Type B pancreatic cell (in vitro differentiated cells): ENCODE results near the gene PPP1R8. TPM values are rescaled to one million over a fixed set of nuclear protein-coding genes. Genes with fewer than 3 reads are reported as not detected.
A peak's percentile ranks its signal among the peaks of the same experiment; 100 is the strongest.

ENCODE experiments used
- DNase-seq: peaks from one replicate; pipeline ENCODE4 v3.0.0; 2021; ENCODE audit warnings: mixed read lengths; ENCODE audit not compliant: unreplicated experiment; ENCODE audit errors: extremely low spot score
- H3K27ac Mint-ChIP-seq: 2 replicates; pipeline ENCODE4 v1.8.0; 2021; ENCODE audit warnings: mild to moderate bottlenecking, mixed read lengths
- H3K27me3 Mint-ChIP-seq: 2 replicates; pipeline ENCODE4 v1.8.0; 2021; ENCODE audit warnings: mixed read lengths
- H3K36me3 Mint-ChIP-seq: 2 replicates; pipeline ENCODE4 v1.8.0; 2021; ENCODE audit warnings: mixed read lengths
- H3K4me1 Mint-ChIP-seq: one replicate; pipeline ENCODE4 v1.8.0; 2021; ENCODE audit warnings: mixed read lengths; ENCODE audit not compliant: unreplicated experiment
- H3K4me3 Mint-ChIP-seq: 2 replicates; pipeline ENCODE4 v1.8.0; 2021; ENCODE audit warnings: mild to moderate bottlenecking, mixed read lengths
- H3K9me3 Mint-ChIP-seq: 2 replicates; pipeline ENCODE4 v1.8.0; 2021; ENCODE audit warnings: mixed read lengths
- CTCF ChIP-seq: fragments of 200-600 bp; sonication (generic); conservative IDR thresholded peaks from 2 replicates; pipeline ENCODE4 v1.5.0; 2021; ENCODE audit warnings: antibody characterized with exemption, mild to moderate bottlenecking
- total RNA-seq: library from RNA; stranded (reverse); gene quantifications from 2 replicates; pipeline ENCODE4 v1.2.1, GENCODE V29; 2021; ENCODE audit warnings: low replicate concordance

PPP1R8 gene
- total RNA-seq, 1 donor from 2014 or later: 54.9 TPM

DNA sequence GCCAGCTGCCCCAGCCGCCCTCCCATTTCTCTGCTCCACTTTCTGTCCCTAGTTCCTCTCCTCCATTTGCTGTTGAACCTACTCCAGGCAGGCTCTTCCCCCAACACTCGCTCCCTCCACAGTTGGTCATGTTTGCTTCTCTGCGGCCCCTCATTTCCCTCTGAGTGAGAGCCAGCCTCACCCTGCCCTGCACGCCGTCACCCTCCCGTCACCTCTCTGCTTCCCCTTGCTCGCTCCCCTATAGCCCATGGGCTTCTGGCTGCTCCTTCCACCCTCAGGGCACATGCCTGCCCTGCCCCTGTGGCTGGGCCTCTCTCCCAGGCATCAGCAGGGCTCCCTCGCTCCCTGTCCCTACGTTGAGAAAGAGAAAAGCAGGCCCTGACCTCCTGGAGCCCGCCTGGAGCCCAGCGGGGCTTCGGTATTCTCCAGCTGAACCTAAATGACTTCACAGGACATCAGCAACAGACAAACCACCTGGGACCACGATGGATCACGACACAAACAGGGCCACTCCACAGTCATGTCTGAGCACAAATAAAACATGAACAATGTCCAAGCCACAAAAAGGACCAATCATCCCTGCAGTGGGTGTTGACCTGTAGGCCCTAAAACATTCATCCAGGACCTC lies 28.5 kb downstream of the PPP1R8 start:
- Mint-ChIP-seq H3K4me1 (peaks cover 13% of the 10 kb centered on the region), H3K27me3 (no peaks in the 10 kb centered on the region), H3K9me3 (no peaks in the 10 kb centered on the region), H3K27ac (peak overlapping the region; percentile 65), H3K4me3 (no peak overlapping the region), H3K36me3 (no peaks in the 10 kb centered on the region)
- TF ChIP-seq CTCF: no peak
- DNase-seq: no peak

DNA sequence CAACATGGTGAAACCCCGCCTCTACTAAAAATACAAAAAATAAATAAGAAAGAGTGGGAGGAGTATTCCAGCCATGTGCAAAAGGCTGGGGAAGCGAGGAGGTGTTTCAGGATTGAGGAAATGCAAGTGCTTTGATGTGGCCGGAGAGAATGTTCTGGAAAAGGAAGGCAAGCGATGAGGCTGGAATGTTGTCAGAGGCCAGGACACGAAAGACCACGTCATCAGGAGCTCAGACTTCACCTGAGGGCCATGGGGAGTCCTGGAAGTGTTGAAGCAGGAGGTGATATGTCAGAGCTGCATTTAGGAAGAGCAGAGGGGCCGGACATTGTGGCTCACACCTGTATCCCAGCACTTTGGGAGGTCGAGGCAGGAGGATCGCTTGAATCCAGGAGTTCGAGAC lies 30.9 kb downstream of the PPP1R8 start:
- H3K36me3 Mint-ChIP-seq: no peaks in the 10 kb centered on the region
- H3K4me1 Mint-ChIP-seq: peaks cover 15% of the 10 kb centered on the region
- no peak for DNase-seq

GRCh38 chr1:27862004-27862403 lies 31.4 kb downstream of the PPP1R8 start:
- Mint-ChIP-seq H3K27ac (no peak overlapping the region), H3K36me3 (no peaks in the 10 kb centered on the region), H3K27me3 (no peaks in the 10 kb centered on the region), H3K4me3 (no peak overlapping the region), H3K9me3 (no peaks in the 10 kb centered on the region), H3K4me1 (peaks cover 17% of the 10 kb centered on the region)
- no peak for DNase-seq
- no peak for TF ChIP-seq CTCF

More for the DNA sequence above, 30.9 kb downstream of the PPP1R8 start:
- Mint-ChIP-seq H3K4me3 (no peak overlapping the region), H3K9me3 (no peaks in the 10 kb centered on the region), H3K27ac (no peak overlapping the region), H3K27me3 (no peaks in the 10 kb centered on the region)
- TF ChIP-seq CTCF: no peak

DNA sequence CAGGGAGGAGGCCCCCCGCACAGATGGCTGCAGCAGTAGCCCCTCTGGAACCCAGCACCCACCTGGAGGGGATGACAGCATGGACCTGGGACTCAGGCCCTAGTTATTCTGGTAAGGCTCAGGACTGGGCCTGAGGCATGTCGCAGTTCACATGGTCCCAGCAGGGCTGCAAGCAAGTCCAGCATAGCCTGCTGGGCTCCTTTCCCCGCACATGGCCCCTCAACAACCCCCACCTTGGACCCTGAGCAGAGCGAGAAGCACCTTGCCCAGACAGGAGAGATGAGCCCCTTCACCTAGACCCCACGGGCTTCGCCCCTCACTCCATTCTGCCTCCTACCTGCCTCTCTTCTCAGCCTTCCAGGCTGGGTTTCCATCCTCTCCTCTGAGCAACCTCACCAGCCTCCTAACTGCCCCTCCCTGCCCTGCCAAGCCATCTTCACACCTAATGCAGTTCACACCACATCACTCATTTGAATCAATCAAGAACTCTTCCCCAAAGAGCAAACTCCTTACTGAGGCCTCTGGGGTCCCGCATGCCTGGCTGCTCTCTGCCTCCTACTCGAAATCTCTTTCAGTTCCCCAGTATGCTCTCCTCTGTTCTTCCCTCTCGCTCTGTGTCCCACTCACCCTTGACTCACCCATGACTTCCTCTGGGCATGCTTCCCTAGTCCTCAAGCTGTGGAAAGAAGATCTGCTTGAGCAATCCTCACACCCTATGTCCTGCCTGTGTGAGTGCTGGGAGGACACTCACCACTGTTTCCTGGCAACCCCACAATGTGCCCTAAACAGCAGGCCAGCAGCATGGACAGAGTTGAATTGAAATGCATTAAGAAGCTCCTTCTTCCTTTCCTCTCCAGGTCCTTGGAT lies 32.3 kb downstream of the PPP1R8 start:
- TF ChIP-seq CTCF: no peak
- H3K4me1 Mint-ChIP-seq: peaks cover 18% of the 10 kb centered on the region
- DNase-seq: no peak
- H3K4me3 Mint-ChIP-seq: no peak overlapping the region
- H3K27me3 Mint-ChIP-seq: no peaks in the 10 kb centered on the region
- no peaks in the 10 kb centered on the region for H3K36me3 Mint-ChIP-seq
- H3K27ac Mint-ChIP-seq: peak overlapping the region; percentile 28
- no peaks in the 10 kb centered on the region for H3K9me3 Mint-ChIP-seq

- peaks cover 15% of the 10 kb centered on the region for H3K4me1 Mint-ChIP-seq
- no peaks in the 10 kb centered on the region for H3K9me3 Mint-ChIP-seq
These were observed 32.9 kb downstream of the PPP1R8 start for GRCh38 chr1:27863538-27863915.

More at GRCh38 chr1:27863538-27863915, 32.9 kb downstream of the PPP1R8 start:
- no peaks in the 10 kb centered on the region for H3K36me3 Mint-ChIP-seq
- H3K4me3 Mint-ChIP-seq: no peak overlapping the region
- TF ChIP-seq CTCF: no peak
- H3K27me3 Mint-ChIP-seq: no peaks in the 10 kb centered on the region
- peak overlapping the region; percentile 28 for H3K27ac Mint-ChIP-seq
- DNase-seq: no peak
